ENCODE data around the gene S100A11. TPM values are rescaled to one million over a fixed set of nuclear protein-coding genes. Genes with fewer than 3 reads are reported as not detected.
"Not testable (repeated sequence)": the region's sequence is repeated elsewhere in the genome, so short reads cannot be mapped to it uniquely, and the experiment has no call there.

The S100A11 gene
- total RNA-seq (2014; rRNA removed; shearing (Covaris generic); ENCODE audit: low replicate concordance), result 347 and 507 TPM in 2 replicates

- peaks cover 2% of the 10 kb centered on the region; the same call in 1 of the 2 replicates for H3K27me3 ChIP-seq
- no peaks in the 10 kb centered on the region for H3K9me3 ChIP-seq
- peak; percentile 97 for DNase-seq
- peak within 1 kb of the TSS; percentile 69 for H3K4me3 ChIP-seq
- H3K36me3 ChIP-seq, result peaks cover 38% of the 10 kb centered on the region
Observed at GRCh38 chr1:152036267-152037216, at the start of gene S100A11. TSS of gene S100A11 (minus strand) at chr1:152037004. CDS start at chr1:152036915, 89 bp downstream.

- peaks cover 21% of the 10 kb centered on the region for H3K27me3 ChIP-seq
- no peaks in the 10 kb centered on the region for H3K36me3 ChIP-seq
- no peaks in the 10 kb centered on the region for H3K9me3 ChIP-seq
- no peak overlapping the region for H3K4me3 ChIP-seq
- DNase-seq, result no peak
Observed at GRCh38 chr1:152084853-152085252, 48.0 kb upstream of the S100A11 start.

DNA sequence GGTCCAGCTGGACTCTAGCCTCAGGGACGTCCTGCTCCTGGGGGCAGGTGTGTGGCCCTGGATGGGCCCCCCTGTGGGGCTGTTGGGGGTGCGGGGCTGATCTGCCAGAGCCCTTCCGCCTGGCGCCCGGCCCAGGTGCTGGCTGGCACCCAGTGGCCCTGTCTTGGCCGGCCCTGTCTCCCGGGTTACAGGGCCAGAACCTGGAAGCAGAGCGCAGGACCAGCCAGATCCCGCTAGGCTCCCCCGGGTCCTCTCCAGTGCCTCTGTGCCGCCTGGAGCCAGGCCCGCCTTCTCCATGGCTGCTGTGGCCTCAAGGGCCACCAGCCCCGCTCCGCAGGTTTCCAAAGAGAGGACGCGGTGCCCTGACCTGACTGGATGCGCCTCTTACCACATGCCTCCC is 44.2 kb upstream of the S100A11 start:
- not testable (repeated sequence) for H3K36me3 ChIP-seq, H3K4me3 ChIP-seq, H3K9me3 ChIP-seq, DNase-seq
- H3K27me3 ChIP-seq, result peaks cover 18% of the 10 kb centered on the region

- H3K27me3 ChIP-seq, result peaks cover 19% of the 10 kb centered on the region
- H3K9me3 ChIP-seq, DNase-seq, H3K36me3 ChIP-seq, H3K4me3 ChIP-seq: not testable (repeated sequence)
Observed at GRCh38 chr1:152080494-152080893, 43.7 kb upstream of the S100A11 start.

DNA sequence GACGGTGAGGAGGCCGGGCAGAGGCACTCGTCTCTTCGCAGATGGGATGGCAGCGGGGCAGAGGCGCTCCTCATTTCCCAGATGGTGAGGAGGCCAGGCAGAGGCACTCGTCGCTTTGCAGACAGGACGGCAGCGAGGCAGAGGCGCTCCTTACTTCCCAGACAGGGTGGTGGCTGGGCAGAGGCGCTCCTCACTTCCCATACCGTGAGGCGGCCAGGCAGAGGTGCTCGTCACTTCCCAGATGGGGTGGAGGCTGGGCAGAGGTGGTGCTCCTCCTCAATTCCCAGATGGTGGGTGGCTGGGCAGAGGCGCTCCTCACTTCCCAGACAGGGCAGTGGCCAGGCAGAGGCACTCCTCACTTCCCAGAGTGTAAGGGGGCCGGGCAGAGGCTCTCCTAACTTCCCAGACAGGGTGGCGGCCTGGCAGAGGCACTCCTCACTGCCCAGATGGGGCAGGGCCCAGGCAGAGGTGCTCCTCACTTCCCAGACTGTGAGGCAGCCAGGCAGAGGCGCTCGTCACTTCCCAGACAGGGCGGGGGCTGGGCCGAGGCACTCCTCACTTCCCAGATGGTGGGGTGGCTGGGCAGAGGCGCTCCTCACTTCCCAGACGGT is 42.1 kb upstream of the S100A11 start:
- no peaks in the 10 kb centered on the region for H3K36me3 ChIP-seq
- peaks cover 17% of the 10 kb centered on the region for H3K27me3 ChIP-seq
- no peak overlapping the region for H3K4me3 ChIP-seq
- H3K9me3 ChIP-seq, result no peaks in the 10 kb centered on the region
- DNase-seq, result no peak

DNA sequence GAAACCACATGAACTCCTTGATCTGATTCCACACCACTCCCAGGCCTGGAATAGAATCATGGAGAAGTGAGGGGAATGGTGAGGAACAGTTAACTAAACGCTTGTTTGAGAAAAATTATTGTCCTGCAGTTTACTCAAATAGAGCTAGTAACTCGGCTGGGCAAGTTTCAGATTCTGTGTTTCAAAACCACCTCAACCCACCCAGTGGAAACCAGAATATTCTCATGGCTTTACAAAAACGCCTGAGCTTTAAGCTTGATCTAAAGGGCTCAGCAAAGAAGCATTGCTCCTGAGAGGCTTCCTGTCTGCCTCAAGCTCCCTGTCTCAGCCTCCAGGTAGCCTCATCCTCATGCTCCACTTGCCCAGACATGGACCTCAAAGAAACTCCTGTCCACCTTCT is 35.5 kb upstream of the S100A11 start:
- Histone ChIP-seq H3K9me3 (no peaks in the 10 kb centered on the region), H3K27me3 (peaks cover 32% of the 10 kb centered on the region), H3K36me3 (no peaks in the 10 kb centered on the region), H3K4me3 (no peak overlapping the region)
- no peak for DNase-seq

DNA sequence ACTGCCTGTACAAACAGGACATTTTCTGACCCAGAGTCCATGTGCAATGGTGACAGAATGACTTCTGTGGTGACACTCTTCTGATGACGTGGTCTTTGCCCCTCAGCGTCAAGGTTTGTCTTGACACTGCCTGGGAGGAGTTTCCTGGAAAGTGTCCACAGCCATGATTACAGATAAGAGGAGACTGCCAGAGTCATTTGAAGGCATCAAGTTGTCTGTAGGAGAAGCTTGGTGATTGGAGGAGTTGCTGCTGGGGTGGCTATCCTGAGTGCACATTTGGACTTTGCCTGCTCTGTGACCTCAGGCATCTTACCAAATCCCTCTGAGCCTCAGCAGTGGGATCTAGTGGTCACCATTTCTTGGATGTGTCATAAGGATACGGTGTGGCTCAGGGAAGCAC is 34.3 kb upstream of the S100A11 start:
- no peak overlapping the region for H3K4me3 ChIP-seq
- no peak for DNase-seq
- peaks cover 33% of the 10 kb centered on the region for H3K27me3 ChIP-seq
- H3K36me3 ChIP-seq, result no peaks in the 10 kb centered on the region
- H3K9me3 ChIP-seq, result no peaks in the 10 kb centered on the region

GRCh38 chr1:152067929-152068328 is 31.1 kb upstream of the S100A11 start:
- Histone ChIP-seq H3K36me3 (no peaks in the 10 kb centered on the region), H3K27me3 (peaks cover 36% of the 10 kb centered on the region), H3K4me3 (no peak overlapping the region), H3K9me3 (no peaks in the 10 kb centered on the region)
- no peak for DNase-seq

DNA sequence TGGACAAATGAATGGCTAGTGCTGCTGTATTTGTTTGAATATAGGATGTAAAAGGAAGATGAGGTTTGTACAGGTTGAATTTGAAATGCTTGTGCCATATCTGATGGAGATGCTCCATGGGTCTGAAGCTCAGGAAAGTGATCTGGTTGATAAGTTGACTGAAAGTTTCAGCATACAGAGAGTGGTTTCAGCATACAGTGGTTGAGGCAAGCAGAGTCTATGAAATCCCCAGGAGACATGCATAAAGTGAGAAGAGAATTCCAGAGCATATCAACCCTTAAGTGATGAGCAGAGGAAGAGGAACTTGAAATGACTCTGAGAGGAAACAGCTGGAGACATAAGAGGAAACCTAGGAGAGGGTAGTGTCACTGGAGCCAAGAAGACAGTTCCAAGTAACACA is 30.3 kb upstream of the S100A11 start:
- Histone ChIP-seq H3K36me3 (no peaks in the 10 kb centered on the region), H3K4me3 (no peak overlapping the region), H3K27me3 (peaks cover 36% of the 10 kb centered on the region), H3K9me3 (no peaks in the 10 kb centered on the region)
- DNase-seq, result no peak

DNA sequence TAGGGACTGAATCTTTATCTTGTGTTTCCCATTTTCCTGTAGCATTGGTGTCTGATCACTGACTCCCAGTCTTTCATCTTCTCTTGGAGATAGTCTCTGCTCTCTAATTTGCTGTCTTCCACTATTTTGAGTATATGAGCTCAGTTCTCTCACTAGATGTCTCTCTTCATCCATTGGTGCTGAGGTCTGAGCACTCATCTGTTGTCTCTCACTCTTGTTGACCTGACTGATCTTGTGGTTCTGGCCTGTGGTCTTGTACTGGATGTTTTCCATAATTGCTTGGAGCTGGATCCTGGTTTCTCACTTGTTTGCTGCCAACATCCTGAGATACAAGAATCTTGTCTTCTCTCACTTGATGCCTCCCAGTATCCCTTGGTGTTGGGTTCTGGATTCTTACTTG is 25.1 kb upstream of the S100A11 start:
- no peak for DNase-seq
- no peaks in the 10 kb centered on the region for H3K9me3 ChIP-seq
- H3K36me3 ChIP-seq, result no peaks in the 10 kb centered on the region
- no peak overlapping the region for H3K4me3 ChIP-seq
- H3K27me3 ChIP-seq, result peaks cover 35% of the 10 kb centered on the region

DNA sequence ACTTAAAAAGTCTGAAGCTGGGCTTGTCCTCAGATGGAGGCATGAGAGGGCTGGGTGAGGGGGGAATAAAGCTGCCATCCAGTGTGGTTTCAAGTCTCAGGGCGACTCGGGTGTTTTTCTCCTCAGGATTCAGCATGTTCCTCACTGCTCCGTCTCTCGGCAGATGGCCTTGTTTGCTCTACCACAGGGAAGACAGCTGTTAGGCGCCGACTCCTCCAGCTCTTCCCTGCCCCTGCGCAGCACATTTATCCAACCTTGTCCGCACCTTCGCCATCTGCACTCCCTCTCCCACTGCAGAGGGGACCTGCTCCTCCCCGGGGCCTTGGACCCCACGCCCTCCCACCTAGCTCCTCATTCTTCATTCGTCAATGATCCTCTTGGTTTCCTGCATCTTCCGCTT is 16.6 kb upstream of the S100A11 start:
- Histone ChIP-seq H3K4me3 (no peak overlapping the region), H3K9me3 (no peaks in the 10 kb centered on the region)

GRCh38 chr1:152052606-152053005 is 15.8 kb upstream of the S100A11 start:
- DNase-seq, result peak; percentile 62
- Histone ChIP-seq H3K36me3 (no peaks in the 10 kb centered on the region), H3K27me3 (peaks cover 42% of the 10 kb centered on the region)

More for the DNA sequence above, 16.6 kb upstream of the S100A11 start:
- Histone ChIP-seq H3K36me3 (no peaks in the 10 kb centered on the region), H3K27me3 (peaks cover 49% of the 10 kb centered on the region)
- no peak for DNase-seq

GRCh38 chr1:152050886-152051675 is 14.3 kb upstream of the S100A11 start:
- Histone ChIP-seq H3K36me3 (no peaks in the 10 kb centered on the region), H3K4me3 (no peak overlapping the region), H3K9me3 (no peaks in the 10 kb centered on the region), H3K27me3 (peaks cover 33% of the 10 kb centered on the region)
- DNase-seq, result peak; percentile 57

More at GRCh38 chr1:152052606-152053005, 15.8 kb upstream of the S100A11 start:
- Histone ChIP-seq H3K4me3 (no peak overlapping the region), H3K9me3 (no peaks in the 10 kb centered on the region)

GRCh38 chr1:152049291-152050083 is 12.7 kb upstream of the S100A11 start:
- H3K9me3 ChIP-seq, result no peaks in the 10 kb centered on the region
- no peaks in the 10 kb centered on the region for H3K36me3 ChIP-seq
- H3K27me3 ChIP-seq, result peaks cover 17% of the 10 kb centered on the region
- DNase-seq, result no peak
- no peak overlapping the region for H3K4me3 ChIP-seq

GRCh38 chr1:152048416-152049009 is 11.7 kb upstream of the S100A11 start:
- Histone ChIP-seq H3K27me3 (peaks cover 9% of the 10 kb centered on the region; the same call in 1 of the 2 replicates), H3K9me3 (no peaks in the 10 kb centered on the region), H3K4me3 (no peak overlapping the region), H3K36me3 (no peaks in the 10 kb centered on the region)
- peak; percentile 89 for DNase-seq

Measured in MG63 (cell line).